GM12878 (cell line): ENCODE data around the gene RIMBP2. TPM values are rescaled to one million over a fixed set of nuclear protein-coding genes. Genes with fewer than 3 reads are reported as not detected.
A peak's percentile ranks its signal among the peaks of the same experiment; 100 is the strongest.

Experiments
- ATAC-seq: fragments of 200-7000 bp; cut with Tn5 transposase; 3 replicates; pipeline ENCODE4 v1.9.1; 2020; ENCODE audit warnings: mild to moderate bottlenecking, moderate library complexity
- BruUV-seq: library from RNA; stranded (reverse); fragments of 400-500 nt; replicated peaks from 2 replicates; lab custom pipeline; 2021; lab: Mats Ljungman, UMichigan
- CTCF ChIA-PET: fragments of 300-600 bp; sonication (Branson Sonifier 250); formaldehyde crosslinking; extraction: SDS; loops from one replicate; lab custom pipeline; 2021; ENCODE audit warnings: inconsistent platforms; lab: Yijun Ruan, JAX
- POLR2A ChIA-PET: fragments of 350-600 bp; formaldehyde crosslinking; extraction: SDS; loops from one replicate; lab custom pipeline; 2021; ENCODE audit warnings: inconsistent platforms; lab: Charles Lee
- RAD21 ChIA-PET: fragments of 300-600 bp; sonication (Branson Sonifier 250); formaldehyde crosslinking; loops from one replicate; lab custom pipeline; 2023; ENCODE audit warnings: antibody characterized with exemption; ENCODE audit not compliant: unreplicated experiment; lab: Charles Lee
- SMC1A ChIA-PET: fragments of 300-600 bp; sonication (Branson Sonifier 250); formaldehyde crosslinking; loops from one replicate; lab custom pipeline; 2023; ENCODE audit not compliant: unreplicated experiment, uncharacterized antibody; lab: Charles Lee
- DNase-seq: peaks from one replicate; pipeline ENCODE4 v3.0.0-alpha.2; 2011; ENCODE audit warnings: low read depth, low spot score
- FAIRE-seq: peaks from 3 replicates; lab custom pipeline; 2011; peaks lifted over from hg19 to GRCh38; lab: Jason Lieb, UNC
- H2AFZ ChIP-seq: 2 replicates; pipeline ENCODE4 v1.6.0; 2011; ENCODE audit warnings: low read depth, low read length, control low read depth; ENCODE audit not compliant: control insufficient read depth
- H3K27ac ChIP-seq: 2 replicates; pipeline ENCODE4 v1.5.1; 2011; ENCODE audit warnings: control low read depth; ENCODE audit not compliant: control insufficient read depth, insufficient read depth
- H3K27me3 ChIP-seq, 2 experiments: replicated peaks in 1 of 2; 2 replicates each; pipeline versions ENCODE4 v1.6.0 to v1.6.1; 2011; ENCODE audit warnings: low read length in 1 of 2; ENCODE audit not compliant: control insufficient read depth in 2 of 2, insufficient read depth in 2 of 2
- H3K36me3 ChIP-seq, 2 experiments: 2 replicates each; pipeline ENCODE4 v1.5.1; 2011; ENCODE audit warnings: low read length in 1 of 2; ENCODE audit not compliant: control insufficient read depth in 2 of 2, insufficient read depth in 2 of 2
- H3K4me1 ChIP-seq: 2 replicates; pipeline ENCODE4 v1.6.1; 2011; ENCODE audit warnings: mild to moderate bottlenecking, low read length, moderate library complexity, mixed read lengths; ENCODE audit not compliant: control insufficient read depth, insufficient read depth
- H3K4me2 ChIP-seq: 2 replicates; pipeline ENCODE4 v1.6.0; 2011; ENCODE audit warnings: control low read depth; ENCODE audit not compliant: control insufficient read depth, insufficient read depth
- H3K4me3 ChIP-seq: fragments of 200-600 bp; sonication (generic); 2 replicates; pipeline ENCODE4 v1.5.1; 2016
- H3K79me2 ChIP-seq: 2 replicates; pipeline ENCODE4 v1.6.0; 2011; ENCODE audit warnings: low read length; ENCODE audit not compliant: control insufficient read depth, insufficient read depth
- H3K9ac ChIP-seq: 2 replicates; pipeline ENCODE4 v1.8.0; 2011; ENCODE audit warnings: low read length, control low read depth, mixed read lengths; ENCODE audit not compliant: control insufficient read depth, insufficient read depth
- H3K9me3 ChIP-seq: replicated peaks from 3 replicates; pipeline ENCODE4 v1.5.1; 2011; ENCODE audit warnings: mild to moderate bottlenecking, low read length; ENCODE audit not compliant: control insufficient read depth, insufficient read depth
- H4K20me1 ChIP-seq: 2 replicates; pipeline ENCODE4 v1.6.0; 2011; ENCODE audit not compliant: control insufficient read depth, insufficient read depth
- ATF7 ChIP-seq: fragments of 450-650 bp; IDR thresholded peaks from 2 replicates; pipeline ENCODE4 v1.6.1; 2016; ENCODE audit warnings: low read depth, mild to moderate bottlenecking
- CREB1 ChIP-seq: IDR thresholded peaks from 2 replicates; pipeline ENCODE4 v1.6.1; 2012; ENCODE audit warnings: low read depth, mild to moderate bottlenecking, inconsistent platforms
- CREM ChIP-seq: IDR thresholded peaks from 2 replicates; pipeline ENCODE4 v1.6.1; 2014; ENCODE audit warnings: antibody characterized with exemption, low read depth
- EP300 ChIP-seq, 2 experiments: fragments of 150-350 bp in 1 of 2; IDR thresholded peaks; 2 replicates each; pipeline ENCODE4 v1.6.1; 2011 to 2012; ENCODE audit warnings: low read depth in 2 of 2, low read length in 2 of 2, borderline replicate concordance in 1 of 2, improper control_type of control experiment in 1 of 2, inconsistent platforms in 1 of 2; ENCODE audit not compliant: control insufficient read depth in 1 of 2
- ESRRA ChIP-seq: IDR thresholded peaks from 2 replicates; pipeline ENCODE4 v1.6.1; 2012; ENCODE audit warnings: mild to moderate bottlenecking, low read length, improper control_type of control experiment
- FOXM1 ChIP-seq: IDR thresholded peaks from 2 replicates; pipeline ENCODE4 v1.6.1; 2012; ENCODE audit warnings: low read depth, mild to moderate bottlenecking, inconsistent platforms, low read length, moderate library complexity
- HSF1 ChIP-seq: fragments of 150-350 bp; IDR thresholded peaks from 2 replicates; pipeline ENCODE4 v1.6.1; 2014; ENCODE audit warnings: mild to moderate bottlenecking, low read depth, low read length
- JUND ChIP-seq: IDR thresholded peaks from 2 replicates; pipeline ENCODE4 v1.6.1; 2012; ENCODE audit warnings: low read depth, mild to moderate bottlenecking, low read length, improper control_type of control experiment, moderate library complexity
- MTA2 ChIP-seq: fragments of 450-650 bp; IDR thresholded peaks from 2 replicates; pipeline ENCODE4 v1.6.1; 2016; ENCODE audit warnings: low read depth, mild to moderate bottlenecking, moderate library complexity
- NBN ChIP-seq: fragments of 450-650 bp; IDR thresholded peaks from 2 replicates; pipeline ENCODE4 v1.6.1; 2016
- NFIC ChIP-seq: IDR thresholded peaks from 2 replicates; pipeline ENCODE4 v1.6.1; 2012; ENCODE audit warnings: low read depth, mild to moderate bottlenecking, inconsistent platforms, low read length, moderate library complexity
- PRDM15 ChIP-seq: fragments of 450-650 bp; formaldehyde crosslinking; IDR thresholded peaks from 2 replicates; pipeline ENCODE4 v1.4.0; 2020; ENCODE audit warnings: mild to moderate bottlenecking, moderate library complexity
- RBBP5 ChIP-seq: fragments of 200-600 bp; sonication (generic); conservative IDR thresholded peaks from 2 replicates; pipeline ENCODE4 v1.6.1; 2016
- RCOR1 ChIP-seq: conservative IDR thresholded peaks from 2 replicates; pipeline ENCODE4 v1.6.1; 2012; ENCODE audit warnings: low read depth, low read length, improper control_type of control experiment
- TBL1XR1 ChIP-seq: IDR thresholded peaks from 2 replicates; pipeline ENCODE4 v1.6.1; 2012; ENCODE audit warnings: low read depth, low read length, improper control_type of control experiment
- ZNF687 ChIP-seq: fragments of 450-650 bp; IDR thresholded peaks from 2 replicates; pipeline ENCODE4 v1.6.1; 2017; ENCODE audit warnings: mild to moderate bottlenecking, moderate library complexity
- WGBS: methylation state at CpG from one replicate; pipeline ENCODE4 v1.1.6; 2016; ENCODE audit warnings: low lambda C conversion rate; ENCODE audit not compliant: insufficient replicate concordance, insufficient coverage; ENCODE audit errors: missing lambda C conversion rate; 5-methylcytosine and 5-hydroxymethylcytosine counted together
- in situ Hi-C: fragments of 300-500 bp; cut with MboI; formaldehyde crosslinking; loops from 9 replicates; pipeline ENCODE4 v1.14.3; 2018; ENCODE audit warnings: mixed read lengths
- intact Hi-C: fragments of 100-400 bp; cut with micrococcal nuclease; formaldehyde crosslinking; loops from one replicate; pipeline ENCODE4 v1.14.2; 2022; ENCODE audit not compliant: unreplicated experiment
- polyA plus RNA-seq, 11 experiments: library from polyadenylated mRNA; depleted of rRNA in 4 of 11; unstranded in 6 of 11; stranded (reverse) in 5 of 11; fragments of >200 nt; fragmentation: Nextera tagmentation in 4 of 11; fragmentation: Illumina TruSeq in 1 of 11; extraction: Ambion mirVana in 4 of 11; extraction: Trizol in 1 of 11; gene quantifications; 1 replicate in 1 of 11; 2 replicates in 10 of 11; pipeline versions ENCODE4 v1.2.1 to v1.2.3, GENCODE V29; 2011 to 2016; ENCODE audit warnings: inconsistent platforms in 2 of 11, missing spikeins in 2 of 11, low read depth in 1 of 11
- total RNA-seq, 4 experiments: library from RNA; depleted of rRNA in 3 of 4; stranded (reverse); fragments of >200 nt in 3 of 4; fragmentation: Illumina TruSeq in 1 of 4; extraction: Trizol in 1 of 4; gene quantifications; 2 replicates each; pipeline versions ENCODE4 v1.2.1 to v1.2.3, GENCODE V29; 2013 to 2021

RIMBP2 gene
- total and polyA plus RNA-seq, 10 of the 15 experiments (the other 5 are each of a cell fraction or from before 2014, with no cell fraction given), result 0.04 to 2.9 (median 0.07) TPM; not detected in 1

- 53% methylated on average over 8 of the region's 8 CpGs for WGBS
- no peak for ATAC-seq
- Histone ChIP-seq H3K9me3 (peaks cover 7% of the 10 kb centered on the region; the same call in 2 of the 3 replicates), H3K27ac (no peak overlapping the region), H2AFZ (no peak overlapping the region), H4K20me1 (no peaks in the 10 kb centered on the region), H3K9ac (no peak overlapping the region), H3K36me3 (no peaks in the 10 kb centered on the region), H3K4me3 (no peak overlapping the region), H3K79me2 (no peaks in the 10 kb centered on the region), H3K4me1 (no peaks in the 10 kb centered on the region; the same call in 1 of the 2 replicates), H3K27me3 (no peaks in the 10 kb centered on the region; a peak in 1 of 4 replicates), H3K4me2 (no peak overlapping the region)
- POLR2A ChIA-PET, result no interaction called here
- no peak for DNase-seq
- CTCF ChIA-PET, result no interaction called here
- RAD21 ChIA-PET, result no interaction called here
- in situ Hi-C loops (no loop called here), intact Hi-C loops (no loop called here)
- SMC1A ChIA-PET, result interaction anchor here (1.2 kb wide), 1 partner anchor 29 kb away, joined by 3 read pairs; no protein-coding TSS in a partner anchor
- no TSS peak for BruUV-seq
- no peak for FAIRE-seq
- TF ChIP-seq ATF7 (peak; percentile 96), NFIC (no peak), JUND (0 out of 2 replicates have a peak, but pooled peaks have one; percentile 60), EP300 (IDR thresholded peaks at IDR 0.05; ENCODE audit: borderline replicate concordance in 1 of 2, control insufficient read depth in 1 of 2, low read depth in 2 of 2, low read length in 2 of 2) (0 out of 4 replicates have a peak, but pooled peaks of 1 of the 2 experiments have one; percentile 17), FOXM1 (no peak), ZNF687 (no peak), RBBP5 (no peak), HSF1 (no peak), TBL1XR1 (no peak), NBN (peak; percentile 23; the same call in 1 of the 2 replicates), PRDM15 (CRISPR knock-in tag) (0 out of 2 replicates have a peak, but pooled peaks have one; percentile 26), CREB1 (peak; percentile 87), CREM (peak; percentile 74), RCOR1 (no peak), ESRRA (no peak), MTA2 (no peak)
Observed at GRCh38 chr12:130765186-130765659, 49.1 kb upstream of the RIMBP2 start.
